ENCODE data around the gene USH2A. TPM values are rescaled to one million over a fixed set of nuclear protein-coding genes. Genes with fewer than 3 reads are reported as not detected.

USH2A gene
- total RNA-seq, 1 donor from 2014 or later = 0.04 TPM

DNA sequence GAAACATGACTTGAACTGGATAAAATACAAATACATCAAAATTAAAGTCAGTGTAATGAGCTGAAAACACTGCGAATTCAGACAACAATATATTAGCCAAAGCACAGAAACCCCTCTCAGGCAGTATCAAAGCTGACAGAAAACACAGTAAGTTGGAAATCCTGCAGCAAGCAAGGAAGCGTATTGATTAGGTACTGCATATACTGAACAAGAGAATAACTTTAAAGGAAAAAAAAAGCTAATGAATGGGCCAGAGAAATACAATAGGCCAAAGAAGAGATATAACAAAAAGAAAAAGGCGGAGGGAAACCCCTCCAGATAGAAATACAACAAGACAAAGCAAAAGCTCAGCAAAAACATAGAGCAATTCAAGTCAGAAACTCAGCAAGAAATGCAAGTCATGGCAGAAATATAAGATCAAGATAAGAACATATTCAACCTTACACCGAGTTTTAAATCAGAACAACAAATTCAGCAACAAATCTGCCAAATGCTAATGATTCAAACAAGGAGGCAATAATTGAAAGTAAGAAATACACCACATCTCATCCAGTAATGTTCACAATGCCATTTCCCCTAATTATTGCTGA is 299.0 kb downstream of the USH2A start:
- Histone ChIP-seq H3F3A (ENCODE audit: low read depth) (no peaks in the 10 kb centered on the region), H3K9me3 (ENCODE audit: low read depth) (no peaks in the 10 kb centered on the region), H3K36me3 (no peaks in the 10 kb centered on the region), H3K79me2 (ENCODE audit: low read depth) (no peaks in the 10 kb centered on the region), H3K27ac (no peak overlapping the region), H3K9ac (no peak overlapping the region), H3K4me2 (no peak overlapping the region), H4K20me1 (ENCODE audit: low read depth) (no peaks in the 10 kb centered on the region), H3K27me3 (no peaks in the 10 kb centered on the region), H2AFZ (replicated peaks) (no peak overlapping the region), H3K4me3 (no peak overlapping the region), H3K4me1 (no peaks in the 10 kb centered on the region)
- no peak overlapping the region for H3K4me3 Mint-ChIP-seq
- DNase-seq (ENCODE audit: low spot score) = no peak
- H3K27ac Mint-ChIP-seq = no peak overlapping the region
- H3K27me3 Mint-ChIP-seq (ENCODE audit: insufficient read depth, low read depth) = no peaks in the 10 kb centered on the region
- H3K36me3 Mint-ChIP-seq = no peaks in the 10 kb centered on the region
- H3K4me1 Mint-ChIP-seq = no peaks in the 10 kb centered on the region
- TF ChIP-seq EZH2 (IDR thresholded peaks at IDR 0.05) = no peak
- no peak for TF ChIP-seq EZH2phosphoT487 (IDR thresholded peaks at IDR 0.05)
- TF ChIP-seq, protein P1, sequence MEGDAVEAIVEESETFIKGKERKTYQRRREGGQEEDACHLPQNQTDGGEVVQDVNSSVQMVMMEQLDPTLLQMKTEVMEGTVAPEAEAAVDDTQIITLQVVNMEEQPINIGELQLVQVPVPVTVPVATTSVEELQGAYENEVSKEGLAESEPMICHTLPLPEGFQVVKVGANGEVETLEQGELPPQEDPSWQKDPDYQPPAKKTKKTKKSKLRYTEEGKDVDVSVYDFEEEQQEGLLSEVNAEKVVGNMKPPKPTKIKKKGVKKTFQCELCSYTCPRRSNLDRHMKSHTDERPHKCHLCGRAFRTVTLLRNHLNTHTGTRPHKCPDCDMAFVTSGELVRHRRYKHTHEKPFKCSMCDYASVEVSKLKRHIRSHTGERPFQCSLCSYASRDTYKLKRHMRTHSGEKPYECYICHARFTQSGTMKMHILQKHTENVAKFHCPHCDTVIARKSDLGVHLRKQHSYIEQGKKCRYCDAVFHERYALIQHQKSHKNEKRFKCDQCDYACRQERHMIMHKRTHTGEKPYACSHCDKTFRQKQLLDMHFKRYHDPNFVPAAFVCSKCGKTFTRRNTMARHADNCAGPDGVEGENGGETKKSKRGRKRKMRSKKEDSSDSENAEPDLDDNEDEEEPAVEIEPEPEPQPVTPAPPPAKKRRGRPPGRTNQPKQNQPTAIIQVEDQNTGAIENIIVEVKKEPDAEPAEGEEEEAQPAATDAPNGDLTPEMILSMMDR (IDR thresholded peaks at IDR 0.05) = no peak
- no peaks in the 10 kb centered on the region for H3K9me3 Mint-ChIP-seq

GRCh38 chr1:216123446-216124191 is 299.6 kb downstream of the USH2A start:
- Histone ChIP-seq H3K4me1 (no peaks in the 10 kb centered on the region), H3K27ac (no peak overlapping the region), H3K79me2 (ENCODE audit: low read depth) (no peaks in the 10 kb centered on the region), H3K9me3 (ENCODE audit: low read depth) (no peaks in the 10 kb centered on the region), H2AFZ (replicated peaks) (no peak overlapping the region), H3K36me3 (no peaks in the 10 kb centered on the region), H3K4me3 (no peak overlapping the region), H3K9ac (no peak overlapping the region), H3K27me3 (no peaks in the 10 kb centered on the region), H4K20me1 (ENCODE audit: low read depth) (no peaks in the 10 kb centered on the region), H3F3A (ENCODE audit: low read depth) (no peaks in the 10 kb centered on the region), H3K4me2 (no peak overlapping the region)
- no peaks in the 10 kb centered on the region for H3K4me1 Mint-ChIP-seq
- no peaks in the 10 kb centered on the region for H3K27me3 Mint-ChIP-seq (ENCODE audit: insufficient read depth, low read depth)
- no peak for DNase-seq (ENCODE audit: low spot score)
- H3K4me3 Mint-ChIP-seq = no peak overlapping the region
- TF ChIP-seq, protein P1 (IDR thresholded peaks at IDR 0.05) = no peak
- no peak for TF ChIP-seq EZH2 (IDR thresholded peaks at IDR 0.05)
- no peak for TF ChIP-seq EZH2phosphoT487 (IDR thresholded peaks at IDR 0.05)
- no peak overlapping the region for H3K27ac Mint-ChIP-seq
- H3K36me3 Mint-ChIP-seq = no peaks in the 10 kb centered on the region
- H3K9me3 Mint-ChIP-seq = no peaks in the 10 kb centered on the region

DNA sequence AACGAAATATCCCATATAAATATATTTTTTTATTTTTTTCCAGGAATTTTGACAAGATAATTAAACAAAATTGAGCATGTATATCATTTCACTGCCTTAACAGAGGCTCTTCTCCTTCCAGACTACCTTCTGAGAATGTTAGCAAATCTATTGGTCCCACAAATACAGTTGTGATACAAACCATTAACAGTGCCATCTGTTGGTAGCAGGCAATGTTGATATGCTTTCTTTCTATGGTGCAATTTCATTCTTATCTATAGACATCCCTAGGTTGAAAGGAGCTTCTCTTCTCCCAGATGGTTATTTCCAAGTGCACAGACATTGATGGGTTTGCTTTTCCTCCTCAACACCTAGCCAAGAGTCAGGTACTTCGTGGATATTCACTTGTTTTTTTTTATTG is 303.6 kb downstream of the USH2A start:
- Mint-ChIP-seq H3K27ac (no peak overlapping the region), H3K9me3 (no peaks in the 10 kb centered on the region), H3K36me3 (no peaks in the 10 kb centered on the region), H3K27me3 (ENCODE audit: insufficient read depth, low read depth) (no peaks in the 10 kb centered on the region), H3K4me1 (no peaks in the 10 kb centered on the region), H3K4me3 (no peak overlapping the region)
- no peaks in the 10 kb centered on the region for H3F3A ChIP-seq (ENCODE audit: low read depth)
- no peak overlapping the region for H2AFZ ChIP-seq (replicated peaks)
- no peaks in the 10 kb centered on the region for H3K79me2 ChIP-seq (ENCODE audit: low read depth)
- no peak overlapping the region for H3K4me2 ChIP-seq
- H3K9me3 ChIP-seq (ENCODE audit: low read depth) = no peaks in the 10 kb centered on the region
- no peak overlapping the region for H3K27ac ChIP-seq
- no peaks in the 10 kb centered on the region for H3K27me3 ChIP-seq
- H3K36me3 ChIP-seq = no peaks in the 10 kb centered on the region
- peak; percentile 17 for DNase-seq (ENCODE audit: low spot score)
- H3K4me3 ChIP-seq = no peak overlapping the region
- TF ChIP-seq, protein P1 (IDR thresholded peaks at IDR 0.05) = peak; percentile 54
- TF ChIP-seq EZH2phosphoT487 (IDR thresholded peaks at IDR 0.05) = no peak
- no peaks in the 10 kb centered on the region for H3K4me1 ChIP-seq
- H3K9ac ChIP-seq = no peak overlapping the region
- H4K20me1 ChIP-seq (ENCODE audit: low read depth) = no peaks in the 10 kb centered on the region
